H1 (cell line): ENCODE results near the gene ATP5PB.

ENCODE experiments used
- BCL11A ChIP-seq, 2 experiments: IDR thresholded peaks; one replicate each; pipeline ENCODE4 v1.6.1; 2011; ENCODE audit warnings: low read depth in 2 of 2, low read length in 2 of 2, mild to moderate bottlenecking in 2 of 2
- JUND ChIP-seq: IDR thresholded peaks from 2 replicates; pipeline ENCODE4 v1.6.1; 2011; ENCODE audit warnings: mild to moderate bottlenecking, improper control_type of control experiment, low read length
- KDM5A ChIP-seq: fragments of 200-600 bp; IDR thresholded peaks from 2 replicates; pipeline ENCODE4 v1.7.1; 2012; ENCODE audit warnings: mild to moderate bottlenecking, low read length, inconsistent platforms, mixed read lengths
- SIN3A ChIP-seq, 2 experiments: IDR thresholded peaks in 1 of 2; conservative IDR thresholded peaks in 1 of 2; 2 replicates each; pipeline ENCODE4 v1.6.1; 2011 to 2012; ENCODE audit warnings: low read length in 2 of 2, improper control_type of control experiment in 1 of 2, low read depth in 1 of 2, mild to moderate bottlenecking in 1 of 2
- YY1 ChIP-seq: IDR thresholded peaks from 2 replicates; pipeline ENCODE4 v1.6.1; 2011; ENCODE audit warnings: low read depth, mild to moderate bottlenecking, low read length
- TF ChIP-seq, protein P1 (sequence below), 3 experiments: IDR thresholded peaks; 1 replicate in 2 of 3; 2 replicates in 1 of 3; pipeline versions ENCODE4 v1.5.1 to v1.6.1; 2011; ENCODE audit warnings: low read length in 3 of 3, mild to moderate bottlenecking in 3 of 3, inconsistent platforms in 2 of 3, low read depth in 1 of 3, moderate library complexity in 1 of 3; ENCODE audit not compliant: insufficient read depth in 1 of 3; ENCODE audit errors: control extremely low read depth in 1 of 3

DNA sequence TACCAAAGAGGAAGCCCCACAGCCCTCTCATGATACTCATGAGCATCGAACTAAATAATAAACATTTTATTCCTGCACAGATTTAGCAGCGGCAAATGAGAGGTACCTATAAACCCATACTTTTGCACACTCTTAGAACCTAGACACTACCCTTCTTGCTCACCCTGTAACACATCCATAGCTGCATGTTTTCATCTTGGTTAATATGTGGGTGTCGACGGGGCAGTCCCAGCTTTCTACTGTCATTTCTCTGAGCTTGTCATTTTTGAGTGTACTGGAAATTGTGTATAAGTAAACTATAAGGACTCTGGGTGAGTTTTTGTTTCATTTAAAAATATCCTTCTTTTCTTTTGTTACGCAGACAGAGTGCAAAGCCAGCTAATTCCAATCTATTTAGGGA is 47.2 kb upstream of the ATP5PB start:
- no peak for TF ChIP-seq SIN3A (conservative IDR thresholded peaks at IDR 0.05 in 1 of 2, IDR thresholded peaks at IDR 0.05 in 1 of 2; ENCODE audit: low read depth in 1 of 2, low read length in 2 of 2)
- TF ChIP-seq, protein P1, sequence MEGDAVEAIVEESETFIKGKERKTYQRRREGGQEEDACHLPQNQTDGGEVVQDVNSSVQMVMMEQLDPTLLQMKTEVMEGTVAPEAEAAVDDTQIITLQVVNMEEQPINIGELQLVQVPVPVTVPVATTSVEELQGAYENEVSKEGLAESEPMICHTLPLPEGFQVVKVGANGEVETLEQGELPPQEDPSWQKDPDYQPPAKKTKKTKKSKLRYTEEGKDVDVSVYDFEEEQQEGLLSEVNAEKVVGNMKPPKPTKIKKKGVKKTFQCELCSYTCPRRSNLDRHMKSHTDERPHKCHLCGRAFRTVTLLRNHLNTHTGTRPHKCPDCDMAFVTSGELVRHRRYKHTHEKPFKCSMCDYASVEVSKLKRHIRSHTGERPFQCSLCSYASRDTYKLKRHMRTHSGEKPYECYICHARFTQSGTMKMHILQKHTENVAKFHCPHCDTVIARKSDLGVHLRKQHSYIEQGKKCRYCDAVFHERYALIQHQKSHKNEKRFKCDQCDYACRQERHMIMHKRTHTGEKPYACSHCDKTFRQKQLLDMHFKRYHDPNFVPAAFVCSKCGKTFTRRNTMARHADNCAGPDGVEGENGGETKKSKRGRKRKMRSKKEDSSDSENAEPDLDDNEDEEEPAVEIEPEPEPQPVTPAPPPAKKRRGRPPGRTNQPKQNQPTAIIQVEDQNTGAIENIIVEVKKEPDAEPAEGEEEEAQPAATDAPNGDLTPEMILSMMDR (IDR thresholded peaks at IDR 0.05; ENCODE audit: control extremely low read depth in 1 of 3, insufficient read depth in 1 of 3, low read depth in 1 of 3, low read length in 3 of 3): no peak
- TF ChIP-seq KDM5A: no peak
- TF ChIP-seq JUND: no peak
- TF ChIP-seq BCL11A (IDR thresholded peaks at IDR 0.05; ENCODE audit: low read depth in 2 of 2, low read length in 2 of 2): no peak
- no peak for TF ChIP-seq YY1
